ENCODE results near the gene RHBDL3. TPM values are rescaled to one million over a fixed set of nuclear protein-coding genes. Genes with fewer than 3 reads are reported as not detected.

Gene RHBDL3
- total and polyA plus RNA-seq, 2 of the 8 experiments (the other 6 are each of a cell fraction or from before 2014, with no cell fraction given) = 9.6 to 12.2 TPM

GRCh38 chr17:32299580-32300164, 34.0 kb downstream of the RHBDL3 start:
- POLR2A ChIA-PET (ENCODE audit: partially characterized antibody) = interaction anchor here (1.0 kb wide), 1 partner anchor 10 kb away, joined by 3 read pairs; no protein-coding TSS in a partner anchor
- Histone ChIP-seq H2AK5ac (ENCODE audit: low read depth, low read length) (no peak overlapping the region), H3K23ac (ENCODE audit: insufficient read length) (no peak overlapping the region), H2BK20ac (ENCODE audit: low read length) (peak overlapping the region; percentile 9; the same call in 1 of the 2 replicates), H3K9me3 (ENCODE audit: insufficient read depth in 2 of 2, low read depth in 1 of 2, low read length in 1 of 2) (no peaks in the 10 kb centered on the region), H3K9ac (replicated peaks in 1 of 4; ENCODE audit: extremely low read depth in 1 of 4, low read depth in 3 of 4, low read length in 3 of 4) (no peak overlapping the region), H3K14ac (ENCODE audit: insufficient read length) (no peak overlapping the region), H4K91ac (replicated peaks; ENCODE audit: insufficient read length, low read length) (peak overlapping the region; percentile 2), H3K23me2 (ENCODE audit: low read depth, low read length) (no peaks in the 10 kb centered on the region), H4K20me1 (replicated peaks in 1 of 2; ENCODE audit: control insufficient read depth in 1 of 2, insufficient read depth in 2 of 2, low read length in 2 of 2) (no peaks in the 10 kb centered on the region), H3K18ac (ENCODE audit: extremely low read depth, low read length) (no peak overlapping the region), H3K4me2 (ENCODE audit: insufficient read depth in 1 of 2, low read depth in 2 of 2, low read length in 2 of 2) (no peak overlapping the region), H2AFZ (ENCODE audit: low read length) (no peak overlapping the region), H4K5ac (ENCODE audit: insufficient read length, low read depth, low read length) (no peak overlapping the region), H3K56ac (replicated peaks; ENCODE audit: insufficient read length, low read depth, low read length) (no peak overlapping the region), H4K8ac (ENCODE audit: extremely low read depth, insufficient read depth, low read length) (no peak overlapping the region), H3K36me3 (ENCODE audit: control insufficient read depth in 2 of 4, insufficient read depth in 4 of 4, low read length in 3 of 4) (peaks cover 0 to 23% (median 0%) of the 10 kb centered on the region in 4 experiments; a peak in 3 of 8 replicates), H3K4me3 (ENCODE audit: extremely low read depth in 1 of 4, insufficient read depth in 2 of 4, low read depth in 3 of 4, low read length in 4 of 4) (no peak overlapping the region), H3K27me3 (replicated peaks in 1 of 4; ENCODE audit: control insufficient read depth in 3 of 4, extremely low read depth in 1 of 4, insufficient read depth in 3 of 4, low read length in 3 of 4) (no peaks in the 10 kb centered on the region), H2BK12ac (ENCODE audit: low read depth, low read length) (no peak overlapping the region), H2BK5ac (ENCODE audit: low read depth, low read length) (no peak overlapping the region), H3K4me1 (replicated peaks in 1 of 4; ENCODE audit: control insufficient read depth in 3 of 4, insufficient read depth in 4 of 4, low read length in 3 of 4) (peaks cover 15 to 35% (median 18%) of the 10 kb centered on the region in 4 experiments), H2BK15ac (ENCODE audit: low read length) (0 out of 2 replicates have a peak overlapping the region, but pooled peaks have one; percentile 12), H3K79me2 (ENCODE audit: control insufficient read depth in 1 of 2, insufficient read depth in 2 of 2, low read length in 2 of 2) (no peaks in the 10 kb centered on the region), H3K27ac (ENCODE audit: low read depth, low read length) (no peak overlapping the region), H3K79me1 (ENCODE audit: low read depth, low read length) (no peaks in the 10 kb centered on the region), H3K4ac (replicated peaks; ENCODE audit: insufficient read length, low read depth, low read length) (no peak overlapping the region), H2BK120ac (replicated peaks; ENCODE audit: low read depth, low read length) (no peak overlapping the region)
- FAIRE-seq (no peak), DNase-seq (ENCODE audit: low read depth in 1 of 2, low spot score in 2 of 2) (no peak)
- TF ChIP-seq BACH1 (IDR thresholded peaks at IDR 0.05; ENCODE audit: low read length) (no peak), CTCF (IDR thresholded peaks at IDR 0.05; ENCODE audit: control extremely low read depth in 1 of 3, insufficient read depth in 1 of 3, low read depth in 1 of 3, low read length in 3 of 3) (no peak), ATF2 (IDR thresholded peaks at IDR 0.05; ENCODE audit: low read length) (no peak), JUN (IDR thresholded peaks at IDR 0.05; ENCODE audit: low read depth, low read length) (no peak), SIN3A (conservative IDR thresholded peaks at IDR 0.05 in 1 of 2, IDR thresholded peaks at IDR 0.05 in 1 of 2; ENCODE audit: low read depth in 1 of 2, low read length in 2 of 2) (no peak), RAD21 (IDR thresholded peaks at IDR 0.05 in 1 of 2, conservative IDR thresholded peaks at IDR 0.05 in 1 of 2; ENCODE audit: low read depth in 2 of 2, low read length in 2 of 2) (no peak)
- WGBS, 2 experiments (ENCODE audit: extremely low coverage in 1 of 2, insufficient coverage in 1 of 2, insufficient read length in 1 of 2, insufficient replicate concordance in 2 of 2, low coverage in 1 of 2, low lambda C conversion rate in 2 of 2, missing lambda C conversion rate in 1 of 2) = 86% methylated on average over 7 of the region's 7 CpGs; no CpG with 5 or more reads in 1 of the 2 experiments
- CTCF ChIA-PET (ENCODE audit: partially characterized antibody) = interaction anchor here (0.8 to 2.2 kb wide), 7 partner anchors 11 to 115 kb away, joined by 3 to 6 read pairs (median 4); no protein-coding TSS in a partner anchor
